AG09309 (cell line): ENCODE data around the gene RIMS3.

Experiments
- DNase-seq: peaks from one replicate; pipeline ENCODE4 v3.0.0-alpha.2; 2010; ENCODE audit warnings: low read depth
- H3K4me3 ChIP-seq: 2 replicates; pipeline ENCODE4 v1.5.1; 2011; ENCODE audit warnings: mild to moderate bottlenecking, low read depth, low read length, moderate library complexity; ENCODE audit not compliant: control insufficient read depth
- CTCF ChIP-seq: IDR thresholded peaks from 2 replicates; pipeline ENCODE4 v1.5.1; 2011; ENCODE audit warnings: mild to moderate bottlenecking, low read depth, low read length, inconsistent platforms; ENCODE audit not compliant: insufficient read depth, control insufficient read depth; ENCODE audit errors: missing control alignments

The RIMS3 gene

GRCh38 chr1:40640314-40641076 is 25.0 kb downstream of the RIMS3 start:
- H3K4me3 ChIP-seq, result no peak overlapping the region
- DNase-seq, result no peak
- no peak for TF ChIP-seq CTCF

- no peak for DNase-seq
- no peak overlapping the region for H3K4me3 ChIP-seq
- no peak for TF ChIP-seq CTCF
These were observed 27.1 kb downstream of the RIMS3 start for GRCh38 chr1:40638097-40639036.

- no peak for TF ChIP-seq CTCF
- no peak overlapping the region for H3K4me3 ChIP-seq
- DNase-seq, result no peak
These were observed 27.9 kb downstream of the RIMS3 start for GRCh38 chr1:40637470-40638007.

- DNase-seq, result no peak
- TF ChIP-seq CTCF, result no peak
- H3K4me3 ChIP-seq, result no peak overlapping the region
These were observed 28.7 kb downstream of the RIMS3 start for GRCh38 chr1:40636777-40637176.

GRCh38 chr1:40635763-40636500 is 29.6 kb downstream of the RIMS3 start:
- DNase-seq, result no peak
- no peak overlapping the region for H3K4me3 ChIP-seq
- TF ChIP-seq CTCF, result no peak
